ENCODE data around the gene RAB4B. TPM values are rescaled to one million over a fixed set of nuclear protein-coding genes. Genes with fewer than 3 reads are reported as not detected.

Gene RAB4B
- total and polyA plus RNA-seq, 2 of the 13 experiments (the other 11 are each of a cell fraction or from before 2014, with no cell fraction given) = 3.3 to 5.4 TPM

DNA sequence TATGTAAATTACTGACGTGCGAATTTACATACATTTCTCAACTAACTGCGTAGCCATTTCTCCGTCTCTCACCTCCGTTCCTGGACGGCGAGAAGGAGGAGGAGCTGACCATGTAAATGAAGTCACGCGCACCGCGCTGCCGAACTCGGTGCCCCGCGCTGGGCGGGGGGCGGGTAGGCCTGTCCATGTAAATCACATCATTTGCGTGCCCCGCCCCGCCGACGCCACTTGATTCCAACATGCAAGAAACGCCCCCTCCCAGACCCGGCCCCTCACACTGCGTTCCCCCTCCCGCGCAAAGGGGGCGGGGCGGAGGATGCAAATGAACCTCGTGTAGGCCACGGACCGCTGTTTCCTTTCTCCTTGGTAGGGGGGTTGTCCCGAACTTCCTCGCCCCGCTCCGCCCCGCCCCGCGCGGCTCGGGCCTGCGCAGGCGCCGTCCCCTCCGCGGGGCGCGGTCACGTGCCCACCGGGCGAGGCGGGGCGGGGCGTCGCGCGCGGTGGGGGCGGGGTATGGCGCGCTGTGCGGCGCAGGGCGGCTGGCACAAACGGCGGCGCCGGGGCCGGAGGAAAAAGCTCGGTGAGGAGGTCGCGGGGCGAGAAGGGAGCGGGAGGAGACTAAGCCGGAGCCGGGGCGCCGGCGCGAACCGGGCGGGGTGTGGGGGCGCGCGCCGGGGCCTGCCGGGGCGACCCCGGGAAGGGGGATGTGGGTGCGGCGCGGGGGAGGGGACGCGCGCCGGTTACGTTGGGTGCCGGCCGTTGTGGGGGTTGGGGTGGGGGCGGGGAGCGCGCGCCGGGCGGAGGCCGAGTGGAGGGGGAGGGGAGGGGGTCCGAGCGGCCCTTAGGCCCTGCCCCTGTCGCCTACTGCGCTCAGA, 20.9 kb downstream of the RAB4B start, which contains the start of gene EGLN2 (continued):
- TF ChIP-seq, protein P1, sequence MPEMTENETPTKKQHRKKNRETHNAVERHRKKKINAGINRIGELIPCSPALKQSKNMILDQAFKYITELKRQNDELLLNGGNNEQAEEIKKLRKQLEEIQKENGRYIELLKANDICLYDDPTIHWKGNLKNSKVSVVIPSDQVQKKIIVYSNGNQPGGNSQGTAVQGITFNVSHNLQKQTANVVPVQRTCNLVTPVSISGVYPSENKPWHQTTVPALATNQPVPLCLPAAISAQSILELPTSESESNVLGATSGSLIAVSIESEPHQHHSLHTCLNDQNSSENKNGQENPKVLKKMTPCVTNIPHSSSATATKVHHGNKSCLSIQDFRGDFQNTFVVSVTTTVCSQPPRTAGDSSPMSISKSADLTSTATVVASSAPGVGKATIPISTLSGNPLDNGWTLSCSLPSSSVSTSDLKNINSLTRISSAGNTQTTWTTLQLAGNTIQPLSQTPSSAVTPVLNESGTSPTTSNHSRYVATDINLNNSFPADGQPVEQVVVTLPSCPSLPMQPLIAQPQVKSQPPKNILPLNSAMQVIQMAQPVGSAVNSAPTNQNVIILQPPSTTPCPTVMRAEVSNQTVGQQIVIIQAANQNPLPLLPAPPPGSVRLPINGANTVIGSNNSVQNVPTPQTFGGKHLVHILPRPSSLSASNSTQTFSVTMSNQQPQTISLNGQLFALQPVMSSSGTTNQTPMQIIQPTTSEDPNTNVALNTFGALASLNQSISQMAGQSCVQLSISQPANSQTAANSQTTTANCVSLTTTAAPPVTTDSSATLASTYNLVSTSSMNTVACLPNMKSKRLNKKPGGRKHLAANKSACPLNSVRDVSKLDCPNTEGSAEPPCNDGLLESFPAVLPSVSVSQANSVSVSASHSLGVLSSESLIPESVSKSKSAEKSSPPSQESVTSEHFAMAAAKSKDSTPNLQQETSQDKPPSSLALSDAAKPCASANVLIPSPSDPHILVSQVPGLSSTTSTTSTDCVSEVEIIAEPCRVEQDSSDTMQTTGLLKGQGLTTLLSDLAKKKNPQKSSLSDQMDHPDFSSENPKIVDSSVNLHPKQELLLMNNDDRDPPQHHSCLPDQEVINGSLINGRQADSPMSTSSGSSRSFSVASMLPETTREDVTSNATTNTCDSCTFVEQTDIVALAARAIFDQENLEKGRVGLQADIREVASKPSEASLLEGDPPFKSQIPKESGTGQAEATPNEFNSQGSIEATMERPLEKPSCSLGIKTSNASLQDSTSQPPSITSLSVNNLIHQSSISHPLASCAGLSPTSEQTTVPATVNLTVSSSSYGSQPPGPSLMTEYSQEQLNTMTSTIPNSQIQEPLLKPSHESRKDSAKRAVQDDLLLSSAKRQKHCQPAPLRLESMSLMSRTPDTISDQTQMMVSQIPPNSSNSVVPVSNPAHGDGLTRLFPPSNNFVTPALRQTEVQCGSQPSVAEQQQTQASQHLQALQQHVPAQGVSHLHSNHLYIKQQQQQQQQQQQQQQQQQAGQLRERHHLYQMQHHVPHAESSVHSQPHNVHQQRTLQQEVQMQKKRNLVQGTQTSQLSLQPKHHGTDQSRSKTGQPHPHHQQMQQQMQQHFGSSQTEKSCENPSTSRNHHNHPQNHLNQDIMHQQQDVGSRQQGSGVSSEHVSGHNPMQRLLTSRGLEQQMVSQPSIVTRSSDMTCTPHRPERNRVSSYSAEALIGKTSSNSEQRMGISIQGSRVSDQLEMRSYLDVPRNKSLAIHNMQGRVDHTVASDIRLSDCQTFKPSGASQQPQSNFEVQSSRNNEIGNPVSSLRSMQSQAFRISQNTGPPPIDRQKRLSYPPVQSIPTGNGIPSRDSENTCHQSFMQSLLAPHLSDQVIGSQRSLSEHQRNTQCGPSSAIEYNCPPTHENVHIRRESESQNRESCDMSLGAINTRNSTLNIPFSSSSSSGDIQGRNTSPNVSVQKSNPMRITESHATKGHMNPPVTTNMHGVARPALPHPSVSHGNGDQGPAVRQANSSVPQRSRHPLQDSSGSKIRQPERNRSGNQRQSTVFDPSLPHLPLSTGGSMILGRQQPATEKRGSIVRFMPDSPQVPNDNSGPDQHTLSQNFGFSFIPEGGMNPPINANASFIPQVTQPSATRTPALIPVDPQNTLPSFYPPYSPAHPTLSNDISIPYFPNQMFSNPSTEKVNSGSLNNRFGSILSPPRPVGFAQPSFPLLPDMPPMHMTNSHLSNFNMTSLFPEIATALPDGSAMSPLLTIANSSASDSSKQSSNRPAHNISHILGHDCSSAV (CRISPR knock-in tag; IDR thresholded peaks at IDR 0.05; ENCODE audit: borderline replicate concordance) = no peak
- no peak for TF ChIP-seq YEATS4 (CRISPR knock-in tag; IDR thresholded peaks at IDR 0.05; ENCODE audit: borderline replicate concordance)
- TF ChIP-seq TAF1 (CRISPR knock-in tag; IDR thresholded peaks at IDR 0.05) = 0 out of 2 replicates have a peak, but pooled peaks have one; percentile 35
- TF ChIP-seq KLF15 (CRISPR knock-in tag; IDR thresholded peaks at IDR 0.05; ENCODE audit: borderline replicate concordance) = no peak
- TF ChIP-seq TEAD3 (CRISPR knock-in tag; optimal IDR thresholded peaks at IDR 0.05; ENCODE audit: borderline replicate concordance) = peak; percentile 18
- TF ChIP-seq ZFYVE20 (CRISPR knock-in tag; IDR thresholded peaks at IDR 0.05; ENCODE audit: borderline replicate concordance, low read depth) = no peak
- TF ChIP-seq IRX3 (CRISPR knock-in tag; IDR thresholded peaks at IDR 0.05; ENCODE audit: borderline replicate concordance, low read depth) = no peak
- TF ChIP-seq ZNF784 (CRISPR knock-in tag; IDR thresholded peaks at IDR 0.05; ENCODE audit: borderline replicate concordance) = no peak
- TF ChIP-seq, protein P2, sequence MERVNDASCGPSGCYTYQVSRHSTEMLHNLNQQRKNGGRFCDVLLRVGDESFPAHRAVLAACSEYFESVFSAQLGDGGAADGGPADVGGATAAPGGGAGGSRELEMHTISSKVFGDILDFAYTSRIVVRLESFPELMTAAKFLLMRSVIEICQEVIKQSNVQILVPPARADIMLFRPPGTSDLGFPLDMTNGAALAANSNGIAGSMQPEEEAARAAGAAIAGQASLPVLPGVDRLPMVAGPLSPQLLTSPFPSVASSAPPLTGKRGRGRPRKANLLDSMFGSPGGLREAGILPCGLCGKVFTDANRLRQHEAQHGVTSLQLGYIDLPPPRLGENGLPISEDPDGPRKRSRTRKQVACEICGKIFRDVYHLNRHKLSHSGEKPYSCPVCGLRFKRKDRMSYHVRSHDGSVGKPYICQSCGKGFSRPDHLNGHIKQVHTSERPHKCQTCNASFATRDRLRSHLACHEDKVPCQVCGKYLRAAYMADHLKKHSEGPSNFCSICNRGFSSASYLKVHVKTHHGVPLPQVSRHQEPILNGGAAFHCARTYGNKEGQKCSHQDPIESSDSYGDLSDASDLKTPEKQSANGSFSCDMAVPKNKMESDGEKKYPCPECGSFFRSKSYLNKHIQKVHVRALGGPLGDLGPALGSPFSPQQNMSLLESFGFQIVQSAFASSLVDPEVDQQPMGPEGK (CRISPR knock-in tag; IDR thresholded peaks at IDR 0.05) = peak; percentile 88
- TF ChIP-seq GABPB1 (CRISPR knock-in tag; IDR thresholded peaks at IDR 0.05) = peak; percentile 37
- TF ChIP-seq, protein P3, sequence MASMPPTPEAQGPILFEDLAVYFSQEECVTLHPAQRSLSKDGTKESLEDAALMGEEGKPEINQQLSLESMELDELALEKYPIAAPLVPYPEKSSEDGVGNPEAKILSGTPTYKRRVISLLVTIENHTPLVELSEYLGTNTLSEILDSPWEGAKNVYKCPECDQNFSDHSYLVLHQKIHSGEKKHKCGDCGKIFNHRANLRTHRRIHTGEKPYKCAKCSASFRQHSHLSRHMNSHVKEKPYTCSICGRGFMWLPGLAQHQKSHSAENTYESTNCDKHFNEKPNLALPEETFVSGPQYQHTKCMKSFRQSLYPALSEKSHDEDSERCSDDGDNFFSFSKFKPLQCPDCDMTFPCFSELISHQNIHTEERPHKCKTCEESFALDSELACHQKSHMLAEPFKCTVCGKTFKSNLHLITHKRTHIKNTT (CRISPR knock-in tag; IDR thresholded peaks at IDR 0.05) = no peak
- TF ChIP-seq DRAP1 (CRISPR knock-in tag; IDR thresholded peaks at IDR 0.05) = peak; percentile 66
- no peak for TF ChIP-seq ATM (IDR thresholded peaks at IDR 0.05; ENCODE audit: borderline replicate concordance)
- TF ChIP-seq ZC3H4 (CRISPR knock-in tag; IDR thresholded peaks at IDR 0.05; ENCODE audit: borderline replicate concordance) = no peak
- TF ChIP-seq CEBPG (CRISPR knock-in tag; IDR thresholded peaks at IDR 0.05) = no peak
